NB4 (cell line): ENCODE measurements around the gene HIPK1.

Experiments
- CTCF ChIP-seq: IDR thresholded peaks from one replicate; pipeline ENCODE4 v1.5.1; 2012; ENCODE audit warnings: low read depth, low read length
- MYC ChIP-seq: IDR thresholded peaks from 2 replicates; pipeline ENCODE4 v1.6.1; 2011; ENCODE audit warnings: low read depth, low read length
- POLR2A ChIP-seq: IDR thresholded peaks from 2 replicates; pipeline ENCODE4 v1.6.1; 2011; ENCODE audit warnings: mild to moderate bottlenecking; ENCODE audit not compliant: insufficient read length; ENCODE audit errors: extremely low read depth

GRCh38 chr1:113898241-113898814, 30.8 kb upstream of the HIPK1 start:
- TF ChIP-seq CTCF (no peak), POLR2A (no peak), MYC (no peak)
